CD4-positive, alpha-beta T cell treated with Interleukin-6 for 4 hours (primary cell): Measurements from ENCODE around the gene MGST3.
"Not testable (repeated sequence)": the region's sequence is repeated elsewhere in the genome, so short reads cannot be mapped to it uniquely, and the experiment has no call there.

ENCODE experiments used
- DNase-seq: peaks from one replicate; pipeline ENCODE4 v3.0.0-alpha.2; 2020; ENCODE audit warnings: mixed read lengths

MGST3 gene

DNA sequence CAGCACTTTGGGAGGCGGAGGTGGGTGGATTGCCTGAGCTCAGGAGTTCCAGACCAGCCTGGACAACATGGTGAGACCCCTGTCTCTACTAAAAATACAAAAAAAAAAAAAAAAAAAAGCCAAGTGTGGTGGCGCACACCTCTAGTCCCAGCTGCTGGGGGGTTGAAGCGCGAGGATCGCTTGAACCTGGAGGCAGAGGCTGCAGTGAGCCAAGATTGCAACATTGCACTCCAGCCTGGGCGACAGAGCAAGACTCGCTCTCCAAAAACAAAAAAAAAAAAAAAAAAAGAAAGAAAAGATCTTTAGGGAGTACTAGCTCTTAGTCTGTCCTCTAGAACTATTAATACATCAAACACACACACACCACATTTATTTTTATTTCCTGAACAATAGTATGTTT, 70.9 kb downstream of the MGST3 start:
- DNase-seq, result not testable (repeated sequence)

GRCh38 chr1:165703648-165704047, 72.6 kb downstream of the MGST3 start:
- DNase-seq, result no peak
